H1 (cell line): ENCODE measurements around the gene PCDHA7. TPM values are rescaled to one million over a fixed set of nuclear protein-coding genes. Genes with fewer than 3 reads are reported as not detected.

Source experiments
- ASH2L ChIP-seq: fragments of 200-600, 300-600 bp; sonication (generic); IDR thresholded peaks from one replicate; pipeline ENCODE4 v1.7.1; 2017; ENCODE audit warnings: low read length
- CBX5 ChIP-seq: fragments of 300-800, 300-1000 bp; sonication (generic); IDR thresholded peaks from 2 replicates; pipeline ENCODE4 v1.7.1; 2016; ENCODE audit warnings: antibody characterized with exemption, low read length, low read depth
- CREB1 ChIP-seq: IDR thresholded peaks from 2 replicates; pipeline ENCODE4 v1.6.1; 2012; ENCODE audit warnings: inconsistent platforms
- JUN ChIP-seq: IDR thresholded peaks from 2 replicates; pipeline ENCODE4 v1.6.1; 2011; ENCODE audit warnings: low read depth, mild to moderate bottlenecking, improper control_type of control experiment, low read length
- KDM4A ChIP-seq: IDR thresholded peaks from one replicate; pipeline ENCODE4 v1.7.1; 2012; ENCODE audit warnings: low read depth, mild to moderate bottlenecking, moderate library complexity, low read length, inconsistent platforms; ENCODE audit not compliant: severe bottlenecking
- SIN3A ChIP-seq, 2 experiments: IDR thresholded peaks in 1 of 2; conservative IDR thresholded peaks in 1 of 2; 2 replicates each; pipeline ENCODE4 v1.6.1; 2011 to 2012; ENCODE audit warnings: low read length in 2 of 2, improper control_type of control experiment in 1 of 2, low read depth in 1 of 2, mild to moderate bottlenecking in 1 of 2
- TCF12 ChIP-seq: IDR thresholded peaks from 2 replicates; pipeline ENCODE4 v1.6.1; 2011; ENCODE audit warnings: low read depth, mild to moderate bottlenecking, low read length
- polyA plus RNA-seq, 7 experiments: library from polyadenylated mRNA; depleted of rRNA in 3 of 7; stranded (reverse) in 5 of 7; unstranded in 2 of 7; fragments of >200 nt in 5 of 7; fragments of 200-250 nt in 2 of 7; gene quantifications; 1 replicate in 5 of 7; 2 replicates in 1 of 7; 4 replicates in 1 of 7; pipeline versions ENCODE4 v1.2.1 to v1.2.3, GENCODE V29; 2011 to 2013; ENCODE audit warnings: missing spikeins in 2 of 7, mixed read lengths in 2 of 7
- total RNA-seq: library from RNA; stranded (reverse); fragmentation: NEBNext Ultra II Directional; extraction: Animal tissue kit (Norgen Biotek cat#: 25700); gene quantifications from 2 replicates; pipeline ENCODE4 v1.2.1, GENCODE V29; 2021
- TF ChIP-seq, protein P1 (sequence below): fragments of 300-600 bp; sonication (generic); IDR thresholded peaks from 2 replicates; pipeline ENCODE4 v1.7.1; 2012; ENCODE audit warnings: low read length, moderate library complexity, mild to moderate bottlenecking, inconsistent platforms; ENCODE audit not compliant: insufficient replicate concordance
- TF ChIP-seq, protein P2 (sequence below): IDR thresholded peaks from 2 replicates; pipeline ENCODE4 v1.6.1; 2011; ENCODE audit warnings: low read depth, mild to moderate bottlenecking, low read length; ENCODE audit not compliant: insufficient read depth

PCDHA7 gene
- total and polyA plus RNA-seq, 2 of the 8 experiments (the other 6 are each of a cell fraction or from before 2014, with no cell fraction given) = 0.86 to 1.6 TPM

DNA sequence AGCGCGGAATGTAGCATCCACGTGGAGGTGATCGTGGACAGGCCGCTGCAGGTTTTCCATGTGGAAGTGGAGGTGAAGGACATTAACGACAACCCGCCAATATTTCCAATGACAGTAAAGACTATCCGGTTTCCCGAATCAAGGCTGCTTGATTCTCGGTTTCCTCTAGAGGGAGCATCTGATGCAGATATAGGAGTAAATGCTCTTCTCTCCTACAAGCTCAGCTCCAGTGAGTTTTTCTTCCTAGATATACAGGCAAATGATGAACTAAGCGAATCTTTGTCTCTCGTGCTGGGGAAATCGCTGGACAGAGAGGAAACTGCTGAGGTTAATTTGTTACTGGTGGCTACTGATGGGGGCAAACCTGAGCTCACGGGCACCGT lies 38.8 kb upstream of the PCDHA7 start (continued):
- TF ChIP-seq, protein P1, sequence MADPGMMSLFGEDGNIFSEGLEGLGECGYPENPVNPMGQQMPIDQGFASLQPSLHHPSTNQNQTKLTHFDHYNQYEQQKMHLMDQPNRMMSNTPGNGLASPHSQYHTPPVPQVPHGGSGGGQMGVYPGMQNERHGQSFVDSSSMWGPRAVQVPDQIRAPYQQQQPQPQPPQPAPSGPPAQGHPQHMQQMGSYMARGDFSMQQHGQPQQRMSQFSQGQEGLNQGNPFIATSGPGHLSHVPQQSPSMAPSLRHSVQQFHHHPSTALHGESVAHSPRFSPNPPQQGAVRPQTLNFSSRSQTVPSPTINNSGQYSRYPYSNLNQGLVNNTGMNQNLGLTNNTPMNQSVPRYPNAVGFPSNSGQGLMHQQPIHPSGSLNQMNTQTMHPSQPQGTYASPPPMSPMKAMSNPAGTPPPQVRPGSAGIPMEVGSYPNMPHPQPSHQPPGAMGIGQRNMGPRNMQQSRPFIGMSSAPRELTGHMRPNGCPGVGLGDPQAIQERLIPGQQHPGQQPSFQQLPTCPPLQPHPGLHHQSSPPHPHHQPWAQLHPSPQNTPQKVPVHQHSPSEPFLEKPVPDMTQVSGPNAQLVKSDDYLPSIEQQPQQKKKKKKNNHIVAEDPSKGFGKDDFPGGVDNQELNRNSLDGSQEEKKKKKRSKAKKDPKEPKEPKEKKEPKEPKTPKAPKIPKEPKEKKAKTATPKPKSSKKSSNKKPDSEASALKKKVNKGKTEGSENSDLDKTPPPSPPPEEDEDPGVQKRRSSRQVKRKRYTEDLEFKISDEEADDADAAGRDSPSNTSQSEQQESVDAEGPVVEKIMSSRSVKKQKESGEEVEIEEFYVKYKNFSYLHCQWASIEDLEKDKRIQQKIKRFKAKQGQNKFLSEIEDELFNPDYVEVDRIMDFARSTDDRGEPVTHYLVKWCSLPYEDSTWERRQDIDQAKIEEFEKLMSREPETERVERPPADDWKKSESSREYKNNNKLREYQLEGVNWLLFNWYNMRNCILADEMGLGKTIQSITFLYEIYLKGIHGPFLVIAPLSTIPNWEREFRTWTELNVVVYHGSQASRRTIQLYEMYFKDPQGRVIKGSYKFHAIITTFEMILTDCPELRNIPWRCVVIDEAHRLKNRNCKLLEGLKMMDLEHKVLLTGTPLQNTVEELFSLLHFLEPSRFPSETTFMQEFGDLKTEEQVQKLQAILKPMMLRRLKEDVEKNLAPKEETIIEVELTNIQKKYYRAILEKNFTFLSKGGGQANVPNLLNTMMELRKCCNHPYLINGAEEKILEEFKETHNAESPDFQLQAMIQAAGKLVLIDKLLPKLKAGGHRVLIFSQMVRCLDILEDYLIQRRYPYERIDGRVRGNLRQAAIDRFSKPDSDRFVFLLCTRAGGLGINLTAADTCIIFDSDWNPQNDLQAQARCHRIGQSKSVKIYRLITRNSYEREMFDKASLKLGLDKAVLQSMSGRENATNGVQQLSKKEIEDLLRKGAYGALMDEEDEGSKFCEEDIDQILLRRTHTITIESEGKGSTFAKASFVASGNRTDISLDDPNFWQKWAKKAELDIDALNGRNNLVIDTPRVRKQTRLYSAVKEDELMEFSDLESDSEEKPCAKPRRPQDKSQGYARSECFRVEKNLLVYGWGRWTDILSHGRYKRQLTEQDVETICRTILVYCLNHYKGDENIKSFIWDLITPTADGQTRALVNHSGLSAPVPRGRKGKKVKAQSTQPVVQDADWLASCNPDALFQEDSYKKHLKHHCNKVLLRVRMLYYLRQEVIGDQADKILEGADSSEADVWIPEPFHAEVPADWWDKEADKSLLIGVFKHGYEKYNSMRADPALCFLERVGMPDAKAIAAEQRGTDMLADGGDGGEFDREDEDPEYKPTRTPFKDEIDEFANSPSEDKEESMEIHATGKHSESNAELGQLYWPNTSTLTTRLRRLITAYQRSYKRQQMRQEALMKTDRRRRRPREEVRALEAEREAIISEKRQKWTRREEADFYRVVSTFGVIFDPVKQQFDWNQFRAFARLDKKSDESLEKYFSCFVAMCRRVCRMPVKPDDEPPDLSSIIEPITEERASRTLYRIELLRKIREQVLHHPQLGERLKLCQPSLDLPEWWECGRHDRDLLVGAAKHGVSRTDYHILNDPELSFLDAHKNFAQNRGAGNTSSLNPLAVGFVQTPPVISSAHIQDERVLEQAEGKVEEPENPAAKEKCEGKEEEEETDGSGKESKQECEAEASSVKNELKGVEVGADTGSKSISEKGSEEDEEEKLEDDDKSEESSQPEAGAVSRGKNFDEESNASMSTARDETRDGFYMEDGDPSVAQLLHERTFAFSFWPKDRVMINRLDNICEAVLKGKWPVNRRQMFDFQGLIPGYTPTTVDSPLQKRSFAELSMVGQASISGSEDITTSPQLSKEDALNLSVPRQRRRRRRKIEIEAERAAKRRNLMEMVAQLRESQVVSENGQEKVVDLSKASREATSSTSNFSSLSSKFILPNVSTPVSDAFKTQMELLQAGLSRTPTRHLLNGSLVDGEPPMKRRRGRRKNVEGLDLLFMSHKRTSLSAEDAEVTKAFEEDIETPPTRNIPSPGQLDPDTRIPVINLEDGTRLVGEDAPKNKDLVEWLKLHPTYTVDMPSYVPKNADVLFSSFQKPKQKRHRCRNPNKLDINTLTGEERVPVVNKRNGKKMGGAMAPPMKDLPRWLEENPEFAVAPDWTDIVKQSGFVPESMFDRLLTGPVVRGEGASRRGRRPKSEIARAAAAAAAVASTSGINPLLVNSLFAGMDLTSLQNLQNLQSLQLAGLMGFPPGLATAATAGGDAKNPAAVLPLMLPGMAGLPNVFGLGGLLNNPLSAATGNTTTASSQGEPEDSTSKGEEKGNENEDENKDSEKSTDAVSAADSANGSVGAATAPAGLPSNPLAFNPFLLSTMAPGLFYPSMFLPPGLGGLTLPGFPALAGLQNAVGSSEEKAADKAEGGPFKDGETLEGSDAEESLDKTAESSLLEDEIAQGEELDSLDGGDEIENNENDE = no peak
- no peak for TF ChIP-seq TCF12
- TF ChIP-seq, protein P2, sequence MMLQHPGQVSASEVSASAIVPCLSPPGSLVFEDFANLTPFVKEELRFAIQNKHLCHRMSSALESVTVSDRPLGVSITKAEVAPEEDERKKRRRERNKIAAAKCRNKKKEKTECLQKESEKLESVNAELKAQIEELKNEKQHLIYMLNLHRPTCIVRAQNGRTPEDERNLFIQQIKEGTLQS = no peak
- TF ChIP-seq ASH2L = peak; percentile 30
- TF ChIP-seq JUN = no peak
- no peak for TF ChIP-seq CREB1
- TF ChIP-seq KDM4A = peak; percentile 40
- TF ChIP-seq SIN3A (conservative IDR thresholded peaks at IDR 0.05 in 1 of 2, IDR thresholded peaks at IDR 0.05 in 1 of 2; ENCODE audit: low read depth in 1 of 2, low read length in 2 of 2) = 0 out of 4 replicates have a peak, but pooled peaks of 1 of the 2 experiments have one; percentile 32
- no peak for TF ChIP-seq CBX5
